GM23248 (cell line): ENCODE measurements around the gene NUDT22.

Experiments
- EZH2 ChIP-seq: fragments of 200-600 bp; sonication (generic); IDR thresholded peaks from 2 replicates; pipeline ENCODE4 v1.6.1; 2018; ENCODE audit warnings: antibody characterized with exemption, mild to moderate bottlenecking; ENCODE audit not compliant: insufficient read depth, poor library complexity, severe bottlenecking
- EZH2phosphoT487 ChIP-seq: fragments of 200-600 bp; sonication (generic); IDR thresholded peaks from 2 replicates; pipeline ENCODE4 v1.6.1; 2018; ENCODE audit warnings: antibody characterized with exemption, moderate library complexity, mild to moderate bottlenecking, low read depth; ENCODE audit not compliant: insufficient read depth

DNA sequence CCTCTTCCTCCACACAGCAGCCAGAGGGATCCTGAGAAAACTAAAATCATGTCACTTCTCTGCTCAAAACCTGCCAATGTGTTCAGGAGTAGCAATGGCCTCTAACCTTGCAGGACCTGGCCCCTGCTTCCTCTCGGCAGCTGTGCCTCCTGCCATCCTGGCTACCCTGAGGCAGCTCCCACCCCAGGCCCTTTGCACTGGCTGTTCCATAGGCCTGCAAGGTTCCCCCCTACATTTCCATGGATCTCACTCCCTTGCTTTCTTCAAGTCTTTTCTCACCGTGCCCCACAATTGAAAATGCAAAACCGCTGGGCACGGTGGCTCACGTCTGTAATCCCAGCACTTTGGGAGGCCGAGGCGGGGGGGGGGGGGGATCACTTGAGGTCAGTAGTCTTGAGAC lies 42.2 kb upstream of the NUDT22 start:
- TF ChIP-seq EZH2: no peak
- TF ChIP-seq EZH2phosphoT487: no peak
